K562 (cell line): ENCODE data around the gene ZNF362. TPM values are rescaled to one million over a fixed set of nuclear protein-coding genes. Genes with fewer than 3 reads are reported as not detected.

Source experiments
- ATAC-seq: fragments of 200-7000 bp; cut with Tn5 transposase; 3 replicates; pipeline ENCODE4 v1.9.1; 2020; ENCODE audit warnings: moderate library complexity
- BruUV-seq: library from RNA; stranded (reverse); fragments of 400-500 nt; replicated peaks from 2 replicates; lab custom pipeline; 2021; lab: Mats Ljungman, UMichigan
- CTCF ChIA-PET: fragments of 300-600 bp; formaldehyde crosslinking; extraction: SDS; loops from one replicate; lab custom pipeline; 2021; ENCODE audit warnings: low intra/inter-chr PET ratio; lab: Yijun Ruan, JAX
- POLR2A ChIA-PET: fragments of 300-600, 350-650 bp; sonication (Branson Sonifier 250); formaldehyde crosslinking; extraction: SDS; loops from one replicate; lab custom pipeline; 2021; ENCODE audit warnings: antibody characterized with exemption, inconsistent platforms; lab: Yijun Ruan, JAX
- DNase-seq, 4 experiments: peaks; one replicate each; pipeline versions ENCODE4 v3.0.0 to v3.0.0-alpha.2; 2011 to 2018; ENCODE audit warnings: low spot score in 3 of 4, mixed read lengths in 3 of 4; ENCODE audit errors: extremely low read depth in 1 of 4
- FAIRE-seq: peaks from 2 replicates; lab custom pipeline; 2011; peaks lifted over from hg19 to GRCh38; lab: Jason Lieb, UNC
- H2AFZ ChIP-seq: 2 replicates; pipeline ENCODE4 v1.6.0; 2011; ENCODE audit warnings: low read depth, low read length, control low read depth, inconsistent platforms
- H3K27ac ChIP-seq: fragments of 200-600 bp; 3 replicates; pipeline ENCODE4 v1.8.0; 2011; ENCODE audit warnings: low read depth, mild to moderate bottlenecking, control low read depth, inconsistent platforms, low read length, moderate library complexity, mixed read lengths; ENCODE audit errors: extremely low read depth
- H3K27me3 ChIP-seq, 2 experiments: fragments of 300-600 bp in 1 of 2; 2 replicates in 1 of 2; 3 replicates in 1 of 2; pipeline versions ENCODE4 v1.6.0 to v1.8.0; 2011; ENCODE audit warnings: inconsistent platforms in 2 of 2, low read length in 2 of 2, mild to moderate bottlenecking in 1 of 2, mixed read lengths in 1 of 2, moderate library complexity in 1 of 2; ENCODE audit not compliant: control insufficient read depth in 2 of 2, insufficient read depth in 2 of 2
- H3K36me3 ChIP-seq: fragments of 300-600 bp; 3 replicates; pipeline ENCODE4 v1.8.0; 2011; ENCODE audit warnings: mild to moderate bottlenecking, low read length, inconsistent platforms; ENCODE audit not compliant: control insufficient read depth, insufficient read depth
- H3K4me1 ChIP-seq, 2 experiments: fragments of 200-600 bp in 1 of 2; replicated peaks in 1 of 2; 2 replicates in 1 of 2; 3 replicates in 1 of 2; pipeline versions ENCODE4 v1.5.1 to v1.8.0; 2011; ENCODE audit warnings: inconsistent platforms in 2 of 2, low read length in 2 of 2, mild to moderate bottlenecking in 1 of 2, mixed read lengths in 1 of 2, moderate library complexity in 1 of 2; ENCODE audit not compliant: control insufficient read depth in 2 of 2, insufficient read depth in 2 of 2
- H3K4me2 ChIP-seq: 2 replicates; pipeline ENCODE4 v1.6.1; 2011; ENCODE audit warnings: low read length, control low read depth, inconsistent platforms, mixed read lengths; ENCODE audit not compliant: insufficient read depth
- H3K4me3 ChIP-seq: fragments of 200-600 bp; sonication (generic), shearing (Covaris generic); 2 replicates; pipeline ENCODE4 v1.5.1; 2016; ENCODE audit warnings: control low read depth, inconsistent platforms
- H3K79me2 ChIP-seq: fragments of 200-600 bp; 3 replicates; pipeline ENCODE4 v1.8.0; 2011; ENCODE audit warnings: low read length, inconsistent platforms; ENCODE audit not compliant: control insufficient read depth, insufficient read depth
- H3K9ac ChIP-seq, 2 experiments: 2 replicates each; pipeline versions ENCODE4 v1.6.0 to v1.6.1; 2011; ENCODE audit warnings: low read depth in 2 of 2, low read length in 2 of 2, control low read depth in 1 of 2, inconsistent platforms in 1 of 2, mild to moderate bottlenecking in 1 of 2, mixed read lengths in 1 of 2; ENCODE audit not compliant: insufficient read depth in 1 of 2
- H3K9me1 ChIP-seq: one replicate; pipeline ENCODE4 v1.6.0; 2011; ENCODE audit warnings: inconsistent platforms, mild to moderate bottlenecking, low read length, moderate library complexity; ENCODE audit not compliant: control insufficient read depth, insufficient read depth
- H3K9me3 ChIP-seq: replicated peaks from 2 replicates; pipeline ENCODE4 v1.5.1; 2011; ENCODE audit warnings: low read depth, low read length, inconsistent platforms; ENCODE audit not compliant: control insufficient read depth, insufficient read depth
- H4K20me1 ChIP-seq: replicated peaks from 2 replicates; pipeline ENCODE4 v1.6.1; 2011; ENCODE audit warnings: low read length, inconsistent platforms, mixed read lengths; ENCODE audit not compliant: control insufficient read depth, insufficient read depth
- CBX1 ChIP-seq: sonication (generic); IDR thresholded peaks from 2 replicates; pipeline ENCODE4 v1.6.1; 2016; ENCODE audit warnings: antibody characterized with exemption, low read depth, mild to moderate bottlenecking
- GABPB1 ChIP-seq: sonication (generic); formaldehyde crosslinking; IDR thresholded peaks from 2 replicates; pipeline ENCODE4 v1.8.0; 2022; ENCODE audit warnings: mild to moderate bottlenecking, missing genetic modification reagents
- GATAD2B ChIP-seq: fragments of 450-650 bp; IDR thresholded peaks from 2 replicates; pipeline ENCODE4 v1.6.1; 2017; ENCODE audit warnings: mild to moderate bottlenecking, borderline replicate concordance
- KAT2B ChIP-seq: IDR thresholded peaks from one replicate; pipeline ENCODE4 v1.6.1; 2012; ENCODE audit warnings: low read depth, mild to moderate bottlenecking, control low read depth, inconsistent platforms, low read length, moderate library complexity
- NR2C2 ChIP-seq, 2 experiments: fragments of 200-800 bp in 1 of 2; sonication (Bioruptor generic) in 1 of 2; sonication (generic) in 1 of 2; formaldehyde crosslinking in 1 of 2; IDR thresholded peaks; 2 replicates each; pipeline versions ENCODE4 v1.6.1 to v1.8.0; 2016 to 2022; ENCODE audit warnings: mild to moderate bottlenecking in 1 of 2, missing compliant biosample characterization in 1 of 2, missing genetic modification characterization in 1 of 2, missing genetic modification reagents in 1 of 2
- PHTF2 ChIP-seq: fragments of 250-450 bp; sonication (Bioruptor Pico); IDR thresholded peaks from 2 replicates; pipeline ENCODE4 v1.5.0; 2021; ENCODE audit warnings: mild to moderate bottlenecking
- RCOR1 ChIP-seq, 2 experiments: IDR thresholded peaks; 2 replicates each; pipeline ENCODE4 v1.6.1; 2012; ENCODE audit warnings: low read depth in 2 of 2, low read length in 2 of 2, borderline replicate concordance in 1 of 2, improper control_type of control experiment in 1 of 2
- SIN3A ChIP-seq, 2 experiments: fragments of 150-350 bp in 1 of 2; IDR thresholded peaks; 2 replicates each; pipeline ENCODE4 v1.6.1; 2011 to 2016; ENCODE audit warnings: borderline replicate concordance in 2 of 2, low read depth in 2 of 2, low read length in 2 of 2, mild to moderate bottlenecking in 2 of 2, moderate library complexity in 2 of 2; ENCODE audit not compliant: control insufficient read depth in 1 of 2
- ZBTB43 ChIP-seq: sonication (generic); formaldehyde crosslinking; IDR thresholded peaks from 2 replicates; pipeline ENCODE4 v1.8.0; 2023; ENCODE audit warnings: mild to moderate bottlenecking, missing genetic modification reagents
- ZKSCAN3 ChIP-seq: fragments of 250-450 bp; sonication (Bioruptor Pico); IDR thresholded peaks from 2 replicates; pipeline ENCODE4 v1.4.0; 2020
- ZNF324 ChIP-seq: fragments of 250-450 bp; sonication (Bioruptor Pico); IDR thresholded peaks from 2 replicates; pipeline ENCODE4 v1.4.0; 2020; ENCODE audit warnings: mild to moderate bottlenecking
- ZNF41 ChIP-seq: fragments of 250-450 bp; sonication (Bioruptor Pico); conservative IDR thresholded peaks from 2 replicates; pipeline ENCODE4 v1.4.0; 2020; ENCODE audit warnings: mild to moderate bottlenecking
- WGBS: fragments of 100-300 bp; shearing (Covaris generic); methylation state at CpG from one replicate; pipeline ENCODE4 v1.1.6; 2016; ENCODE audit warnings: low coverage, mixed read lengths; ENCODE audit not compliant: insufficient coverage; ENCODE audit errors: missing lambda C conversion rate; 5-methylcytosine and 5-hydroxymethylcytosine counted together
- in situ Hi-C: fragments of 300-500 bp; cut with MboI; formaldehyde crosslinking; loops from 4 replicates; pipeline ENCODE4 v1.15.0; 2018; ENCODE audit warnings: inconsistent platforms, mixed read lengths
- intact Hi-C: fragments of 100-400 bp; cut with micrococcal nuclease; formaldehyde crosslinking; loops from 2 replicates; pipeline ENCODE4 v1.14.2; 2022
- polyA plus RNA-seq, 8 experiments: library from polyadenylated mRNA; depleted of rRNA in 4 of 8; stranded (reverse) in 5 of 8; unstranded in 3 of 8; fragments of >200 nt; fragmentation: Nextera tagmentation in 2 of 8; fragmentation: Illumina TruSeq in 1 of 8; extraction: Ambion mirVana in 2 of 8; extraction: Trizol in 1 of 8; gene quantifications; 2 replicates each; pipeline versions ENCODE4 v1.2.1 to v1.2.3, GENCODE V29; 2011 to 2014; ENCODE audit warnings: inconsistent platforms in 1 of 8, missing spikeins in 1 of 8
- total RNA-seq, 7 experiments: library from RNA; depleted of rRNA in 6 of 7; stranded (reverse); fragments of >200 nt in 6 of 7; fragmentation: Illumina TruSeq in 2 of 7; extraction: Trizol in 2 of 7; gene quantifications; 2 replicates each; pipeline versions ENCODE4 v1.2.1 to v1.2.3, GENCODE V29; 2011 to 2021; ENCODE audit warnings: low replicate concordance in 1 of 7

Gene ZNF362
- total and polyA plus RNA-seq, 9 of the 15 experiments (the other 6 are each of a cell fraction or from before 2014, with no cell fraction given), result 0.01 to 1.1 (median 0.35) TPM; not detected in 1

GRCh38 chr1:33335020-33335419, 78.7 kb downstream of the ZNF362 start:
- no peaks in the 10 kb centered on the region for H3K27me3 ChIP-seq
- TF ChIP-seq KAT2B (no peak), RCOR1 (IDR thresholded peaks at IDR 0.05; ENCODE audit: borderline replicate concordance in 1 of 2, low read depth in 2 of 2, low read length in 2 of 2) (no peak), ZKSCAN3 (CRISPR knock-in tag) (no peak), GATAD2B (no peak), NR2C2 (CRISPR knock-in tag; IDR thresholded peaks at IDR 0.05) (no peak), NR2C2 (tag; IDR thresholded peaks at IDR 0.05) (no peak), ZNF324 (CRISPR knock-in tag) (no peak), ZNF41 (CRISPR knock-in tag) (no peak), GABPB1 (no peak), ZBTB43 (CRISPR knock-in tag) (no peak), PHTF2 (CRISPR knock-in tag) (no peak), CBX1 (no peak), SIN3A (IDR thresholded peaks at IDR 0.05; ENCODE audit: borderline replicate concordance in 2 of 2, control insufficient read depth in 1 of 2, low read depth in 2 of 2, low read length in 2 of 2) (no peak)
- H4K20me1 ChIP-seq, result peaks cover 27% of the 10 kb centered on the region
- no peak overlapping the region for H2AFZ ChIP-seq
- no peak overlapping the region for H3K4me3 ChIP-seq
- peaks cover 16% of the 10 kb centered on the region; the same call in 2 of the 3 replicates for H3K79me2 ChIP-seq
- H3K9me1 ChIP-seq, result peaks cover 6% of the 10 kb centered on the region
- H3K4me2 ChIP-seq, result no peak overlapping the region
- FAIRE-seq (peak; percentile 74), ATAC-seq (no peak), DNase-seq (no peak)
- H3K4me1 ChIP-seq, result peaks cover 3 to 13% of the 10 kb centered on the region in 2 experiments; a peak in 4 of 5 replicates
- peaks cover 53% of the 10 kb centered on the region for H3K36me3 ChIP-seq
- ChIA-PET CTCF (no interaction called here), POLR2A (interaction anchor here (1.3 to 1.4 kb wide), 2 partner anchors 12 kb away, joined by 4 to 5 read pairs; no protein-coding TSS in a partner anchor)
- no peak overlapping the region for H3K9ac ChIP-seq
- intact Hi-C loops (no loop called here), in situ Hi-C loops (no loop called here)
- WGBS, result 63% methylated on average over 4 of the region's 4 CpGs
- no peak overlapping the region for H3K27ac ChIP-seq
- H3K9me3 ChIP-seq, result no peaks in the 10 kb centered on the region
- no TSS peak for BruUV-seq
